ENCODE measurements around the gene ATP1A2.

The ATP1A2 gene

DNA sequence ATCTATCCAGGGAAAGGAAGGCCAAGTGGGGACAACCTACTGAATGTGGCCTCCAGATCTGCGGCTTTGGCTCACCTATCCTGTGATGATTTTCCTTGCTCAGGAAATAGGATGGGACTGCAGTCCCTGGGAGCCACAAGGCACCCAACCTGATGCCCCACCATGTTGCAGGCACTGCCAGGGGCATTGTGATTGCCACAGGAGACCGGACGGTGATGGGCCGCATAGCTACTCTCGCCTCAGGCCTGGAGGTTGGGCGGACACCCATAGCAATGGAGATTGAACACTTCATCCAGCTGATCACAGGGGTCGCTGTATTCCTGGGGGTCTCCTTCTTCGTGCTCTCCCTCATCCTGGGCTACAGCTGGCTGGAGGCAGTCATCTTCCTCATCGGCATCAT, 11.8 kb downstream of the ATP1A2 start:
- DNase-seq = no peak

DNA sequence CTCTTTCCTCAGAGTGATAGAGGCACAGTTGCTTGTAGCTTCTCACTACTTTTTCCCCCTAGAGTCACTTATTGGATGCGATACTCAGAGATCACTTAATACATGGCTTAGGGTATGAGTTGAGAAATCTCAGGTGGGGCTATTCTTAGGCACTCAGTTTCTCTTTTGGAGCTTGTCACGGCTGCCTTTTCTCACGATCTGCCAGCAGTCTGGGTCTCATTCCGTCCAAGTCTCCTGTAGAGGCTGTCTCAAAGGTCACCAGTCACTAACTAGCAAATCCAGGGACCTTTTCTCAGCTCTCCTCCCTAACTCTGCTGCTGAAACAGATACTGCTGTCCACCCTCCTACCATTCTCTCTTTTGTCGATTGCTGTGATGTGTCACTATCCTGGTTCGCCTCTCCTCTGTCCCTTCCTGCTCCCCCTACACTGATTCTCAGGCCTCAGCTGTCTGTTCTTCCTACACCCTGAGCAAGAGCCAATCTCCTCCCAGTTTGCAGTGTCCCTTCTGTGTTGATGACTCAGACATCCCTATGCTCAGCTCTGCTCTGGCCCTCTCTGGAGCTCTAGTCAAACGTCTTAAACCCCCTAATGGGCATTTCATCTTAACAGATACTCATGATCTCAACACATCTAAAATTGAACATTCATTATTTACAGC, 12.4 kb downstream of the ATP1A2 start:
- no peak for DNase-seq

DNA sequence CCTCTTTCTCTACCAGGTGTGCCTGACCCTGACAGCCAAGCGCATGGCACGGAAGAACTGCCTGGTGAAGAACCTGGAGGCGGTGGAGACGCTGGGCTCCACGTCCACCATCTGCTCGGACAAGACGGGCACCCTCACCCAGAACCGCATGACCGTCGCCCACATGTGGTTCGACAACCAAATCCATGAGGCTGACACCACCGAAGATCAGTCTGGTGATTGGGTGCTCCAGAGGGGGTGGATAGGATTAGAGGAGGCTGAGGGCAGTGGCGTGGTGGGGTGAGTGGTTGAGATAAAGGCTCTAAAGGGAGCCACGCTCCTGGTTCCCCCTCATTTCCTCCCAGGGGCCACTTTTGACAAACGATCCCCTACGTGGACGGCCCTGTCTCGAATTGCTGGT, 13.1 kb downstream of the ATP1A2 start:
- DNase-seq = no peak

DNA sequence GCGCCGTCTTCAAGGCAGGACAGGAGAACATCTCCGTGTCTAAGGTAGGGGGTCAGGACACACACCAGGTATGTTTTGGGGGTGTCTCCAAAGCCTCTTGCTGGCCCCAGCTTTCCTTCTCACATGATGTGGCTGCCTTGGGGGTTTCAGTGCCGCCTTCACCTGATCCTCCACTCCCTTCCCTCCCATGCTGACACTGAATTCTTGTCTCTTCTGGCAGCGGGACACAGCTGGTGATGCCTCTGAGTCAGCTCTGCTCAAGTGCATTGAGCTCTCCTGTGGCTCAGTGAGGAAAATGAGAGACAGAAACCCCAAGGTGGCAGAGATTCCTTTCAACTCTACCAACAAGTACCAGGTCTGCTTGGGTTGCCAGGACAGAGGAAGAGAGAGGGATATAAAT, 13.5 kb downstream of the ATP1A2 start:
- no peak for DNase-seq

DNA sequence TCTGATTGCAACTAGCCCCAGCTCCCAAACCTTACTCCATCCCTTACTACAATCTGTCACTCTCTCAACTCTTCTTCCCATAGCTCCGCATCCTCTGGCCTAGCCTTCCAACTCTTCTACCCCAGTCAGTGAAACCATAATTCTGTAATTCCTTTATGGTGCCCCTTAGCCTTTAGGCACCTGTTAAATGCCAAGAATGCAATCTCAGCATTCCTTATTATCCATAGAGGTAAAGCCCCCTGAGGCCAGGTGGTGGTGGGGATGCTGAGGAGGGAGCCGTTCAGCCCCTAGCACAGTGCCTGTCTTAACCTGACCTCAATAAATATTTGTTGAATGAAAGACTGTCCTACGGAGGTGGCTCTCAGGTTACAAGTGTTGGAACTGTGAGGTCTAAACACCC, 14.0 kb downstream of the ATP1A2 start:
- no peak for DNase-seq

DNA sequence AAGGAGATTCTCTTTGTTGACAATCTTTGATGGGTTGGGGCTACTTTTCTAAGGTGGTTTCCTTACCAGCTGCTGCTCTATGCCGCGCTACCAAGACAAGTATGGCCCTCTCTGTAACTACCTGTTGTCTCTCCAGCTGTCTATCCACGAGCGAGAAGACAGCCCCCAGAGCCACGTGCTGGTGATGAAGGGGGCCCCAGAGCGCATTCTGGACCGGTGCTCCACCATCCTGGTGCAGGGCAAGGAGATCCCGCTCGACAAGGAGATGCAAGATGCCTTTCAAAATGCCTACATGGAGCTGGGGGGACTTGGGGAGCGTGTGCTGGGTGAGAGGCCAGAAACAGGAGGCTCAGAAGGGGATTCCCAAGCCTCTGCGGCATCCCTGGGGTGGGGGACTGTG, 14.4 kb downstream of the ATP1A2 start:
- no peak for DNase-seq

DNA sequence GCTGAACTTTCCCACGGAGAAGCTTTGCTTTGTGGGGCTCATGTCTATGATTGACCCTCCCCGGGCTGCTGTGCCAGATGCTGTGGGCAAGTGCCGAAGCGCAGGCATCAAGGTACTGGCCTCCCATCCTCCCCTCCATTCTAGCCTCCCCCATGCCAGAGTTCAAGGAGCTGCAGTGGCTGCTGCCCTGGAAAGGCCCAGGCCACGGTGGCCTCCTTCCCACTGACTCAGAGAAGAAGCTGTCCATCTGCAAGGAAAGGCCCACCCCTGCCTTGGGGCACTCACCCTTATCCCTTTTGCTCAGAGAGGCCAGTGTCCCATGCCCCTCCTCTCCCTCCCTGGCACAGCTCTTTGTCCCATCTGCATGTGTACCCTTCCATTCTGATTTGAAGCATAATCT, 14.9 kb downstream of the ATP1A2 start:
- no peak for DNase-seq

DNA sequence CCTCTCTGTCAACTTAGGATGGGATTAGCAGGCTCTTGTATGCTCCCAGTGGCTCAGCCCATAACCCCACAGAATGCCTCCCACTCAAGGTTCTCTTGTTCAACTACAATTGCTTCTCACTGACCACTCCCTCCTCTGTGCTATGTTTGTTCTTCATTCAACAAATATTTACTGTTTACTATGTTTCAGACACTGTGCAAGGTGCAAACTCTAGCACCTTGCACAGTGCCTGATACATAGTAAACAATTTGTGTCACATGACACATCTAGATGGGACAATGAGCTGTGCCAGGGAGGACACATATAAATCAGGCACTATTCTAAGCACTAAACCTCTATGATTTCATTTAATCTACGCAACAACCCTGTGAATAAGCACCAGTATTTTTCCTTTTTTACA, 15.4 kb downstream of the ATP1A2 start:
- no peak for DNase-seq

DNA sequence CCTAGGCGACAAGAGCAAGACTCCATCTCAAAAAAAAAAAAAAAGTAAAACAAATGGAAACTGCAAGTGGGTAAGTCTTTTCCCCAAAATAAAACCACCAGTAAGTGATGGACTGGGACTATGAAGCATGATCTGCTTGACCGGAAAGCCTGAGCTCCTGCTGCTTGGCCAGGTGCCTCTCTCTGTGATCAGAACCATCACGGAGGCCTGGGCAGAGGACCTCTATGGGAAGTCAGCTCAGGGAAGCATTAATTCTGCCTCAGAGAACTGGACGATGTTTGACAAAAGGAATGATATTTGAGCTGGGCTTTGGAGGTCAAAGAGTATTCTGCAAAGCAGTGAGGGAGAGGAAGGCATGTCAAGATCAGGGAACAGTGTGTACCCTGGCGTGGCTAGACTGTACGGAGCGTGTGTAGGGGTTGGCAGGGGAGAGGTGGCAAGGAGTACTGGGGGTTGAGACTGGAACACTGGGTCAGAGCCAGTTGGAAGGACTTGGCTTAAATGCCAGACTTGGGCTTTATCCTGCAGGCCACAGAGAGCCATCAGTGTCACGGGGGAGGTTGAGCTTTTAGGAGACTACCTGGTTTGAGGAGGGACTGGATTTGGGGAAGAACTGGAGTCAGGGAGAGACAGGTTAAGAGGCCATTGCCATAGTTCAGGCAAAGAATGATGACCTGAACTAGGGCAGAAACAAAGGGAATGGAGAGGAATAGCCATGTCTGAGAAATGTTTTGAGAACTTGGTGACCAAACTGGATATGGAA, 16.4 kb downstream of the ATP1A2 start:
- DNase-seq = no peak

DNA sequence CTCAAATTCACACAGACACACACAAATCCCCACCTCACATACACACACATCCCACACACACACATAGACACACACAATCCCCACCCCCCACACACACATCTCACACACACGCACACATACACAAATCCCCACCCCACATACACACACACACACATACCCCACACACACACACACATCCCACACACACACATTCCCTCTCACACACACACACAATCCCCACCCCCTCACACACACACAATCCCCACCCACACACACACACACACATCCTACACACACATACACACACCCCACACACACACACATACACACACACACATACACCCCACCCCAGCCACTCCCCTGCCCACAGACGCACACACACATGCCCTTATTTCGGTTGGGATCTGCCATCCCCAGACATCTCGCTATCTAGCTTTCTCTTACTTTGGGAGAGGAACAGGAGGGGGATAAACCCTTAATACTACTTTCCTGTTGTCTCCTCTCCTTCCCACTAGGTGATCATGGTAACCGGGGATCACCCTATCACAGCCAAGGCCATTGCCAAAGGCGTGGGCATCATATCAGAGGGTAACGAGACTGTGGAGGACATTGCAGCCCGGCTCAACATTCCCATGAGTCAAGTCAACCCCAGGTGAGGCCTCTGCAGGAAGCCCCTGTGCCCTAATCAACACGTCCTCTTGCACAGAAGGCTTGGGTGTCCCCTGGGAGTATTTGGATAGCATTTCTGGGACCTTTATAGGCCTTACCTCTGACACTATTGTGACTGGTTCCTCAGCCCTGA, 18.6 kb downstream of the ATP1A2 start:
- DNase-seq = no peak

DNA sequence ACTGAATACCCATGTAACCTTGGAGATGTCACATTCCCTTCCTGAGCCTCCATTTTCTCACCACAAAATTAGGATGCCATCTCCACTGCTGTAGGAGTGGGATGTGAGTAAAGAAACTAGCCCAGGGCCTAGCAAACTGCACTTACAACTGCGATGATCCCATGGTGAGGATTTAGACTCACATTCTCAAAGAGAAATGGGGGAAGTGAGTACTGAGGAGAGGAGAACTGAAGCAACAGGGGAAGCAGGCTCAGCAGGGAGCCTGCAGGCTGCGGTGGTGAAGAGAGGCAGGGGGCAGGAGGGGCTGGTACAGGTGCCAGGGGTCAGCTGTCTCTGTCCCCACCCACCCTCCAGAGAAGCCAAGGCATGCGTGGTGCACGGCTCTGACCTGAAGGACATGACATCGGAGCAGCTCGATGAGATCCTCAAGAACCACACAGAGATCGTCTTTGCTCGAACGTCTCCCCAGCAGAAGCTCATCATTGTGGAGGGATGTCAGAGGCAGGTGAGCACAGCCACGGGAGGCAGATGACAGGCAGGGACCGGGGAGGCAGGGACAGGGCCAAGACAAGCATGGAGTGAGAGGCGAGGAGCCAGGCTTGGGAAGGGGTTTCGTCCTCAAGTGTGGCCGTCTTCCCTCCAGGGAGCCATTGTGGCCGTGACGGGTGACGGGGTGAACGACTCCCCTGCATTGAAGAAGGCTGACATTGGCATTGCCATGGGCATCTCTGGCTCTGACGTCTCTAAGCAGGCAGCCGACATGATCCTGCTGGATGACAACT, 19.4 kb downstream of the ATP1A2 start:
- no peak for DNase-seq

DNA sequence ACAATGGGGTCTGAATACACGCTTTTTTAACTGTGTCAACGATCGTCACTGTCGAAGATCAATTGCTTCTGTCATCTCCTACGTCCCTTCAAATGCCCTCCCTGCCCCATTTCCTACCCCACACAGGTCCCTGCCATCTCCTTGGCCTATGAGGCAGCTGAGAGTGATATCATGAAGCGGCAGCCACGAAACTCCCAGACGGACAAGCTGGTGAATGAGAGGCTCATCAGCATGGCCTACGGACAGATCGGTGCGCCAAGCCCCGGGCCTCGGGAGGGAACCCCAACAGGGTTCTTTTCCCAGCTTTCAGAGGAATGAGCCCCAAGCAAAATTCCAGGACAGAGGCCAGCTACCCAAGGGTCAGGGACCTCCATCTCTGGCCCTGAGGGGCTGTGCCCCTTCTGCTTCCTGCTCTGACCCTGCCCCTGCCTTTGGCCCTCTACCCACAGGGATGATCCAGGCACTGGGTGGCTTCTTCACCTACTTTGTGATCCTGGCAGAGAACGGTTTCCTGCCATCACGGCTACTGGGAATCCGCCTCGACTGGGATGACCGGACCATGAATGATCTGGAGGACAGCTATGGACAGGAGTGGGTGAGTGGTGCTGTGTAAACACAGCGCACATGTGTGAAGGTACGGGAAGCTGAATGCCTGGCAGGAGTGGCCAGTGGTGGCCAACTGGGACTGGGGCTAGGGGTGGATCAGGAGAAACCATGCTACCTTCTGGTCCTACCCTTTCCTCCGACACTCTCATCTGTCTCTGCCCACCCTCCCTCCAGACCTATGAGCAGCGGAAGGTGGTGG, 20.8 kb downstream of the ATP1A2 start:
- DNase-seq = no peak

DNA sequence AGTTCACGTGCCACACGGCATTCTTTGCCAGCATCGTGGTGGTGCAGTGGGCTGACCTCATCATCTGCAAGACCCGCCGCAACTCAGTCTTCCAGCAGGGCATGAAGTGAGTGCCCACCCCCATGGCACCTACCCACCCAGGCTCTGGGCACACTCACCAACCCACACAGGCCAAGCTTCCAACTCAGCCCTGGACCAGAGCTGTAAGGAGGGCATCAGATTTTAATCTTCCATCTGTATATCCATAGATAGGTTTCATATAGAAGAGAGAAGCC, 21.3 kb downstream of the ATP1A2 start:
- no peak for DNase-seq

DNA sequence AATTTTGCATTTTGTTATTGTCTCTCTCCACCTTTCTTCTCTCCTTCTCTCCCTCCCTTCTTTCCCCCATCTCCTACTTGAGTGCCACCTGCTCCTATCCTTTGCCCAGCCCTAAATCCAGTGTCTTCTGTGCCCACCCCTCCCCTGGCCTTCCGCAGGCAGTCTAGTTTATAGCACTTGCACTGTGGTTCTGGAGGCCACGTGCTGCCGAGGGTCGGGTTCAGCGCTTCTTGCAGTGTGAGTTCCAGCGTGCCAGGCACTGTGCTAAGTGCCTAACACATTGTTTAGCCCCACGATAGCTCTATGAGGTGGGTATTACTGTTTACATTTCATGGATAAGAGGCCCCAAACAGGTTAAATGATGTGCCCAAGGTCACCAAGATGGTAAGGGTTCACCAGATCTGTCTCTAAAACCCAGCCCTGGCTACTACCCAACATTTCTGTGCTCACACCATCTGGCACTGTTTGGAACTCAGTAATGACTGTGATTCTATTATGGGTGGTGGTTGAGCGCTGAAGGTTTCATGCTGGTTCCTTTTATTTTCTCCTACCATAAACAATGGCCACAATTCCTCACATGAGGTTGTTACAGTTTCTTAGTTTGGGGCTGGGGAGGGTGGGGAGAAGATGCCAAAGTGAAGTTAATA, 21.8 kb downstream of the ATP1A2 start:
- no peak for DNase-seq

DNA sequence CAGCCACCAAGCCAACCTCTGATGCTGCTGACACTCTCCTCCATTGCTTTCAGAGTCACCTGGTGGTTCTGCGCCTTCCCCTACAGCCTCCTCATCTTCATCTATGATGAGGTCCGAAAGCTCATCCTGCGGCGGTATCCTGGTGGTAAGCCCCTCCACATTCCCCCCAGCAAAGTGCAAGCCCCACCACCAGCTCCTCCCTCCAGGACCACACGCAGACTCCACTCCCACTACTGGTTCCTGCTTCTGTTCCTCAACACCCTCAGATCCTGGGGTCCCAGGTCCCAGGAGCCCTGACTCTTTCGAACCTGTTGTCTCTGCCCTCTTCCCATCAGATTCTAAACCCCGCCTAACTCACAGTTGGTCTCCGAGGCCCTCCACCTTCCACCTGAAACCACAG, 24.3 kb downstream of the ATP1A2 start:
- no peak for DNase-seq

DNA sequence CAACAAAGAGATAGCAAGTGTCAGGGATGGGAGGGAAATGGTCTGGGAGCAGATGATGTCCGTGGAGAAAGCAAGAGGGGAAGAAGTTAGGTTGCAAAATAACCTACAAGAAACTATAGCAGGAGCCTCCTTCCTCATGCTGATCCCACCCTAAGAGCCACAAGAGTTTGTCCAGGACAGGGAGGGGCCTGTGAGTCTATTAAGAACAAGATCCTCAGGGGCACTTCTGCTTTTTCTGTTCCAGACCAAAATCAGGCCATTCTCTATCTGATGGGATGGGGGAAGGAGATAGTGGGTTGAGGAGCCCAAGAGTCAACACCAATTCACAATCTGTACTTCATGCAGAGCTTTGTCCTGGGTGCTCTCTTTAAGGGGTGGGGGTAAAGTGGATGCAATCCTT, 28.1 kb downstream of the ATP1A2 start:
- DNase-seq = no peak

DNA sequence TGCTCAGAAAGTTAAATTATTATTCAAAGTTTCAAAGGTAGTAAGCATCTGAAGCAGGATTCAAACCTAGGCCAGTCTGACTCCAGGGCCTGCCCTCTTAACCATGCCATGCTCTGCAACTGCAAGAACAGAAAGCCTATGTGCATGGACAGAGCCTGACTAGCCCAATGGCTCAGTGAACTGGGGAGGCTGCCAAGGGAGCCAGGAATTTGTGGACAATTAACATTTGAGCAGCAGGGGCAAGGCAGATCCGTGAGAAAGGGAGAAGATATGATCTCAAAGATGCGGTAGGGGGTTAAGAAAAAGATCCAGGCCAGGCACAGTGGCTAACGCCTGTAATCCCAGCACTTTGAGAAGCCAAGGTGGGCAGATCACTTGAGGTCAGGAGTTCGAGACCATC, 29.4 kb downstream of the ATP1A2 start:
- DNase-seq = no peak

DNA sequence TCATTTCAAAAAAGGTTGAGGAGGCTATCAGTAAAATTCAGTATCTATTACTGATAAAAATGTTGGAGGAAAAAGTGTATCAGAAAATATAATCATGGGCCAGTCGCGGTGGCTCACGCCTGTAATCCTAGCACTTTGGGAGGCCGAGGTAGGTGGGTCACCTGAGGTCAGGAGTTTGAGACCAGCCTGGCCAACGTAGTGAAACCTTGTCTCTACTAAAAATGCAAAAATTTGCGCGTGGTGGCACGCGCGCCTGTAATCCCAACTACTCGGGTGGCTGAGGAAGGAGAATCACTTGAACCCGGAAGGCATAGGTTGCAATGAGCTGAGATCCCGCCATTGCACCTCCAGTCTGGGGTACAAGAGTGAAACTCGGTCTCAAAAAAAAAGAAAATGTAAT, 30.5 kb downstream of the ATP1A2 start:
- DNase-seq = no peak

DNA sequence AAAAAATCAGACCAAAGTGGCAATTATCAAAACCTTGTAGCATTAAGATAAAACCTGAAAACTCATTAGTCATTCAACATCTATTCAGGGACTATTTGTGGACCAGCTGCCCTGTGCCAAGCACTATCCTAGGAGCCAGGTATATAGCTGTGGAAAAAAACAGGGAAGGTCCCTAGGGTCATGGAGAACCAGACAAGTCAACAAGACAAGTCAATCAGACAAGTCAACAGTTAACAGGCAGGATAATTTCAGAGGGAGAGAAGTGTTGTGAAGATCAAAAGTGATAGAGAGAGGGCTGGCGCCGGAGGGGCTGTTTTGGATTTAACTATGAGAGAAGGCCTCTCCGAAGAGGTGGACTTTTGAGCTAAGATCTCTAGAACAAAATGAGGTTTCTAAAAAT, 32.6 kb downstream of the ATP1A2 start:
- DNase-seq = no peak

DNA sequence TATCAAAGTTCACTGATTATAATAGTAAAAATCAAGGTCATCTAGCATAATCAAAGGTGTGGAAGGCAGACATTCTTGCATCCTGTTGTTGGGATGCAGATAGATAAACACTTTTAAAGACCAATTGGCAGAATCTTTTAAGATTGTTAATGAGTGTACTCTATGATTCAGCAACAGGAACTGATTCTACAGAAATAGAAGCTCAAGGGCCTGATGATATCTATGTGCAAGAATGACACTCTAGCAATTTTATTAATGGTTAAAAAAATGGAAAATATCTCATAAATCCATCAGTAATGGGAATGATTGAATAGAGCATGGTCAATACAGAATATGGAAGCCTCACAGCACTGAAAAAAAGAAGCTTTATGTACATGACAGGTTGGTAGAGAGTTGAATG, 33.7 kb downstream of the ATP1A2 start:
- no peak for DNase-seq

DNA sequence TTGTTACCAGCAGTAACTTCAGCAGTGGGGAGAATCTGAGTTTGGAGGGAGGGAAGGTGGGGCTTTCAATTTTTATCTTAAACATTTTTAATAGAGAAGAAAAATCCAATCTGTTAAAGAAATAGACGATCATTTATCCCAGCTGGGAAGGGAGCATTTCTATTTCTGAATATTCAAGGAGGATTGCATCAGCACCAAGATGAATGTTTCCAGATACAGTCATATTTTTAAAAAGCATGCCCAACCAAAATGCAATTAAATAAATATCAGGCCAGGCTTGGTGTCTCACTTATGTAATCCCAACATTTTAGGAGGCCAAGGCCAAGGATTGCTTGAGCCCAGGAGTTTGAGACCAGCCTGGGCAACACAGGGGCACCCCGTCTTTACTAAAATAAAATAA, 34.2 kb downstream of the ATP1A2 start:
- DNase-seq = no peak

DNA sequence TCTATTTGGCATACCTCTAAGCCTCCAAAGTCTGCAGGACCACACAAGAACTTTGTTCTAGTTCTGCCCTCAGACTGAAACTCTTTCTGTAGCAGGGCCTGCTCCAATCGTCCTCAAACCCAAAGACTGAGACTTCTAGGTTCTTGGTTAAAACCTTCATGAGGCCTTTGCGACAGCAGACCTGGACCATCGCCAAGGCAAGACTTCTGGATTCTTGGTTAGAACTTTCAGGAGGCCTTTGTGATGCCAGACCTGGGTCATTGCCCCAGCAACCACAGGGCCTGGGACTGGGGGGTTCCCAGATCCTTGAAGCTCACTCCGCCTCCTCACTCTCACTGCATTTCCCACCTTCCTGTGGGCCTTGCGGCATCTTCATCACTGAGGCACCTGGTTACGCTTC, 35.7 kb downstream of the ATP1A2 start, which contains the start of gene ATP1A4:
ATP1A4 (plus strand) TSS at position 301 of the 400 bp plus-strand sequence. CDS start 438 bp downstream, outside the sequence.
- no peak for DNase-seq

Data from stimulated activated CD4-positive, alpha-beta T cell treated with anti-CD3 and anti-CD28 coated beads, Interleukin-2, amount 100 ng/mL, for 48 hours (primary cell).